Testis (tissue), 3 donors: ENCODE results near the gene RTN4RL2. TPM values are rescaled to one million over a fixed set of nuclear protein-coding genes. Genes with fewer than 3 reads are reported as not detected.

Source experiments
- DNase-seq: peaks from one replicate; pipeline ENCODE4 v3.0.0-alpha.2; 2019
- H3K27ac ChIP-seq, 2 donors: fragments of 200-600 bp; sonication (generic); one replicate each; pipeline ENCODE4 v1.5.1; 2019
- H3K27me3 ChIP-seq: fragments of 200-600 bp; sonication (generic); one replicate; pipeline ENCODE4 v1.5.1; 2019
- H3K36me3 ChIP-seq: fragments of 200-600 bp; sonication (generic); one replicate; pipeline ENCODE4 v1.5.1; 2017; ENCODE audit warnings: low read depth; ENCODE audit errors: missing control alignments
- H3K4me1 ChIP-seq: fragments of 200-600 bp; sonication (generic); one replicate; pipeline ENCODE4 v1.5.1; 2019
- H3K4me3 ChIP-seq, 2 donors: fragments of 200-600 bp; sonication (generic); one replicate each; pipeline ENCODE4 v1.5.1; 2017 to 2019
- H3K9me3 ChIP-seq: fragments of 200-600 bp; sonication (generic); one replicate; pipeline ENCODE4 v1.5.1; 2017
- CTCF ChIP-seq, 3 experiments: fragments of 450-650 bp in 2 of 3; fragments of 200-600 bp in 1 of 3; sonication (generic) in 1 of 3; IDR thresholded peaks; one replicate each; pipeline ENCODE4 v1.5.1; 2016 to 2019; ENCODE audit warnings: antibody characterized with exemption in 3 of 3, mild to moderate bottlenecking in 2 of 3, moderate library complexity in 1 of 3
- POLR2A ChIP-seq: fragments of 450-650 bp; IDR thresholded peaks from one replicate; pipeline ENCODE4 v1.6.1; 2017; ENCODE audit warnings: antibody characterized with exemption, mild to moderate bottlenecking, moderate library complexity
- WGBS, 2 donors: methylation state at CpG; one replicate each; pipeline ENCODE4 v1.1.5; 2018; 5-methylcytosine and 5-hydroxymethylcytosine counted together
- intact Hi-C: fragments of 100-400 bp; cut with DNase I; formaldehyde crosslinking; loops from one replicate; pipeline ENCODE4 v1.15.1; 2023; ENCODE audit warnings: low total_unique reads
- polyA plus RNA-seq: library from polyadenylated mRNA; stranded (reverse); fragments of 350-450 nt; fragmentation: Illumina TruSeq; extraction: RNeasy Lipid Tissue Mini Kit (QIAGEN cat#74804); gene quantifications from one replicate; pipeline ENCODE4 v1.2.3, GENCODE V29; 2014; ENCODE audit warnings: low read depth, low replicate concordance; ENCODE audit not compliant: insufficient read depth
- total RNA-seq, 2 donors: library from RNA; depleted of rRNA; stranded (reverse); fragments of >200 nt; gene quantifications; one replicate each; pipeline ENCODE4 v1.2.3, GENCODE V29; 2016

Gene RTN4RL2
- total and polyA plus RNA-seq, 3 donors from 2014 or later: 2.3 to 3.2 (median 2.5) TPM

DNA sequence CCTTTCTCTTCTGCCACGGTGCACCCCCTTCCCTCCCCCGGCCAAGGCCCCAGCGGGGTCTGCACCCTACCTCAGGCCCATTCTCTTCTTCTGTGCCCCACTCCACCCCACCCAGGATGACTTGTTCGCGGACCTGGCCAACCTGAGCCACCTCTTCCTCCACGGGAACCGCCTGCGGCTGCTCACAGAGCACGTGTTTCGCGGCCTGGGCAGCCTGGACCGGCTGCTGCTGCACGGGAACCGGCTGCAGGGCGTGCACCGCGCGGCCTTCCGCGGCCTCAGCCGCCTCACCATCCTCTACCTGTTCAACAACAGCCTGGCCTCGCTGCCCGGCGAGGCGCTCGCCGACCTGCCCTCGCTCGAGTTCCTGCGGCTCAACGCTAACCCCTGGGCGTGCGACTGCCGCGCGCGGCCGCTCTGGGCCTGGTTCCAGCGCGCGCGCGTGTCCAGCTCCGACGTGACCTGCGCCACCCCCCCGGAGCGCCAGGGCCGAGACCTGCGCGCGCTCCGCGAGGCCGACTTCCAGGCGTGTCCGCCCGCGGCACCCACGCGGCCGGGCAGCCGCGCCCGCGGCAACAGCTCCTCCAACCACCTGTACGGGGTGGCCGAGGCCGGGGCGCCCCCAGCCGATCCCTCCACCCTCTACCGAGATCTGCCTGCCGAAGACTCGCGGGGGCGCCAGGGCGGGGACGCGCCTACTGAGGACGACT is 15.9 kb downstream of the RTN4RL2 start:
- Histone ChIP-seq H3K4me3 (peak overlapping the region; percentile 43 to 63), H3K27me3 (no peaks in the 10 kb centered on the region), H3K36me3 (no peaks in the 10 kb centered on the region), H3K27ac (no peak overlapping the region), H3K9me3 (no peaks in the 10 kb centered on the region), H3K4me1 (peaks cover 10% of the 10 kb centered on the region)
- intact Hi-C loops: no loop called here
- no peak for TF ChIP-seq POLR2A
- TF ChIP-seq CTCF (IDR thresholded peaks at IDR 0.05): no peak
- 1 to 2% methylated on average over 31 to 63 of the region's 80 CpGs for WGBS, 2 donors
- peak; percentile 67 for DNase-seq

GRCh38 chr11:57476757-57477506 is 16.6 kb downstream of the RTN4RL2 start:
- DNase-seq: peak; percentile 39
- intact Hi-C loops: no loop called here
- 10 to 32% methylated on average over 6 to 27 of the region's 27 CpGs for WGBS, 2 donors
- TF ChIP-seq POLR2A: no peak
- peak in 1 of 3 experiments; percentile 37 for TF ChIP-seq CTCF (IDR thresholded peaks at IDR 0.05)
- no peaks in the 10 kb centered on the region for H3K9me3 ChIP-seq
- peaks cover 10% of the 10 kb centered on the region for H3K4me1 ChIP-seq
- no peaks in the 10 kb centered on the region for H3K36me3 ChIP-seq
- no peaks in the 10 kb centered on the region for H3K27me3 ChIP-seq
- H3K4me3 ChIP-seq: peak overlapping the region; percentile 43 to 63
- H3K27ac ChIP-seq: no peak overlapping the region

GRCh38 chr11:57477507-57478189 is 17.3 kb downstream of the RTN4RL2 start:
- WGBS, 2 donors: 68 to 84% methylated on average over 9 to 11 of the region's 11 CpGs
- TF ChIP-seq CTCF (IDR thresholded peaks at IDR 0.05): no peak
- no peak for TF ChIP-seq POLR2A
- DNase-seq: no peak
- intact Hi-C loops: no loop called here
- peaks cover 14% of the 10 kb centered on the region for H3K4me1 ChIP-seq
- no peaks in the 10 kb centered on the region for H3K27me3 ChIP-seq
- H3K4me3 ChIP-seq: no peak overlapping the region
- no peaks in the 10 kb centered on the region for H3K36me3 ChIP-seq
- H3K27ac ChIP-seq: no peak overlapping the region
- no peaks in the 10 kb centered on the region for H3K9me3 ChIP-seq

DNA sequence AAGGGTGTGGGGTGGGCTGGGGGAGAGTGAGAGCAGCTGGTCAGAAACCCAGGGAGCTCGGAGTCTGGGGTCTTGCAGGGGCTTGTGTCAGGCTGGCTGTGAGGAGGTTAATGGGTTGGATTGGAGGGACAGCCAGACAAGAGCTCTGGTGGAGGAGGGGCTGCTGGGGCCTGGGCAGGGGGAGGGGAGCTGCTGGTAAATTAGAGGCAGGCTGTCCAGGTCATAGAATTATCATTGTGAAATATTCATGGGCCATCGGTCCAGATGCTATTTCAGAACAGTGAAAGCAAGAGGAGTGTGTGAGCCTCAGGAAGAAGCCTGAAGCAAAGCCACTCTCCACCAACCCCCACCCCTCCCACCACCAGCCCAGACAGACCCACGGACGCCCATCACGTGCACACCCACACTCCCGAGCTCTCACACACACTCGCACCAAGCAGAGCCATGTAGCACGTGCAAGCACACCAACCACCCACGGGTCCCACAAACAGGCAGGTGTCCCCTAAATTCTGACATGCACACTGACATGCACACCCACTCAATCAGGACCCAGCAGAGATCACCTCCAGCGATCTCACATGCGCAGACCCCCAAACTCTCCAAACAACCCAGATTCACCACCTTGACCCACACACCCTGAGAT is 18.8 kb downstream of the RTN4RL2 start:
- Histone ChIP-seq H3K4me1 (peaks cover 22% of the 10 kb centered on the region), H3K27me3 (no peaks in the 10 kb centered on the region), H3K9me3 (no peaks in the 10 kb centered on the region), H3K27ac (no peak overlapping the region), H3K36me3 (no peaks in the 10 kb centered on the region), H3K4me3 (no peak overlapping the region)
- TF ChIP-seq CTCF (IDR thresholded peaks at IDR 0.05) (no peak), POLR2A (no peak)
- no peak for DNase-seq
- intact Hi-C loops: no loop called here
- 47 to 56% methylated on average over 7 to 11 of the region's 11 CpGs for WGBS, 2 donors
